Smooth muscle cell (in vitro differentiated cells): ENCODE measurements around the gene ANGPT4. TPM values are rescaled to one million over a fixed set of nuclear protein-coding genes. Genes with fewer than 3 reads are reported as not detected.

ENCODE experiments used
- DNase-seq: peaks from one replicate; lab custom pipeline; 2025; ENCODE audit not compliant: unreplicated experiment; lab: John Stamatoyannopoulos, UW
- H2AFZ ChIP-seq: fragments of 200-600 bp; sonication (generic); 2 replicates; pipeline ENCODE4 v1.6.0; 2016; ENCODE audit warnings: antibody characterized with exemption, low read depth, mild to moderate bottlenecking
- H3F3A ChIP-seq: fragments of 200-600 bp; sonication (generic); 2 replicates; pipeline ENCODE4 v1.6.0; 2017; ENCODE audit warnings: antibody characterized with exemption, low read depth
- H3K27ac ChIP-seq: fragments of 200-600 bp; sonication (generic); 2 replicates; pipeline ENCODE4 v1.5.1; 2016; ENCODE audit warnings: low read depth, mild to moderate bottlenecking
- H3K27me3 ChIP-seq: fragments of 200-600 bp; sonication (generic); 2 replicates; pipeline ENCODE4 v1.6.1; 2016; ENCODE audit warnings: low read depth, mild to moderate bottlenecking
- H3K36me3 ChIP-seq: fragments of 200-600 bp; sonication (generic); 2 replicates; pipeline ENCODE4 v1.5.1; 2016; ENCODE audit warnings: low read depth
- H3K4me1 ChIP-seq: fragments of 200-600 bp; sonication (generic); 2 replicates; pipeline ENCODE4 v1.5.1; 2016; ENCODE audit warnings: low read depth
- H3K4me2 ChIP-seq: fragments of 200-600 bp; sonication (generic); 2 replicates; pipeline ENCODE4 v1.6.0; 2016; ENCODE audit warnings: mild to moderate bottlenecking
- H3K4me3 ChIP-seq: fragments of 200-600 bp; sonication (generic); 2 replicates; pipeline ENCODE4 v1.5.1; 2016; ENCODE audit warnings: mild to moderate bottlenecking
- H3K79me2 ChIP-seq: fragments of 200-600 bp; sonication (generic); 2 replicates; pipeline ENCODE4 v1.6.0; 2016; ENCODE audit warnings: low read depth, mild to moderate bottlenecking
- H3K9ac ChIP-seq: fragments of 200-600 bp; sonication (generic); 2 replicates; pipeline ENCODE4 v1.6.0; 2016; ENCODE audit warnings: low read depth
- H3K9me3 ChIP-seq: fragments of 200-600 bp; sonication (generic); replicated peaks from 2 replicates; pipeline ENCODE4 v1.5.1; 2016; ENCODE audit warnings: low read depth
- H4K20me1 ChIP-seq: fragments of 200-600 bp; sonication (generic); 2 replicates; pipeline ENCODE4 v1.6.0; 2016; ENCODE audit warnings: low read depth
- CTCF ChIP-seq: fragments of 200-600 bp; sonication (generic); IDR thresholded peaks from 2 replicates; pipeline ENCODE4 v1.5.1; 2017; ENCODE audit warnings: borderline replicate concordance, mild to moderate bottlenecking, antibody characterized with exemption; ENCODE audit not compliant: insufficient read depth, poor library complexity, severe bottlenecking
- WGBS: methylation state at CpG from one replicate; pipeline ENCODE4 v1.1.7; 2016; ENCODE audit warnings: low lambda C conversion rate; 5-methylcytosine and 5-hydroxymethylcytosine counted together
- polyA plus RNA-seq: library from polyadenylated mRNA; unstranded; fragments of >200 nt; fragmentation: Nextera tagmentation; extraction: Ambion mirVana; gene quantifications from 2 replicates; pipeline ENCODE4 v1.2.1, GENCODE V29; 2016
- total RNA-seq: library from RNA; depleted of rRNA; stranded (reverse); fragments of >200 nt; gene quantifications from 2 replicates; pipeline ENCODE4 v1.2.3, GENCODE V29; 2014

The ANGPT4 gene
- total and polyA plus RNA-seq, 2 experiments from 2014 or later = 0.39 TPM; not detected in 1

- Histone ChIP-seq H3K4me3 (no peak overlapping the region), H3K27ac (no peak overlapping the region), H3K27me3 (no peaks in the 10 kb centered on the region), H4K20me1 (no peaks in the 10 kb centered on the region), H3K9ac (no peak overlapping the region), H3K4me1 (no peaks in the 10 kb centered on the region), H3F3A (no peaks in the 10 kb centered on the region), H2AFZ (no peak overlapping the region), H3K4me2 (no peak overlapping the region), H3K36me3 (no peaks in the 10 kb centered on the region), H3K79me2 (no peaks in the 10 kb centered on the region), H3K9me3 (peaks cover 9% of the 10 kb centered on the region)
- WGBS = 86% methylated on average over 6 of the region's 6 CpGs
- TF ChIP-seq CTCF = no peak
- DNase-seq = no peak
These were observed 10.5 kb upstream of the ANGPT4 start for GRCh38 chr20:926670-927069.

GRCh38 chr20:925516-925915 is 9.4 kb upstream of the ANGPT4 start:
- Histone ChIP-seq H3K4me1 (no peaks in the 10 kb centered on the region), H3K9ac (no peak overlapping the region), H2AFZ (no peak overlapping the region), H3K36me3 (no peaks in the 10 kb centered on the region), H3K9me3 (peaks cover under 1% of the 10 kb centered on the region), H3K27me3 (no peaks in the 10 kb centered on the region), H3K27ac (no peak overlapping the region), H4K20me1 (no peaks in the 10 kb centered on the region), H3F3A (no peaks in the 10 kb centered on the region), H3K4me3 (no peak overlapping the region), H3K4me2 (no peak overlapping the region), H3K79me2 (no peaks in the 10 kb centered on the region)
- WGBS = 95% methylated on average over 9 of the region's 9 CpGs
- no peak for DNase-seq
- TF ChIP-seq CTCF = no peak

- Histone ChIP-seq H3K36me3 (no peaks in the 10 kb centered on the region), H2AFZ (no peak overlapping the region), H4K20me1 (no peaks in the 10 kb centered on the region), H3K4me2 (no peak overlapping the region), H3K4me1 (no peaks in the 10 kb centered on the region), H3K9me3 (no peaks in the 10 kb centered on the region), H3K27me3 (no peaks in the 10 kb centered on the region), H3K9ac (no peak overlapping the region), H3F3A (no peaks in the 10 kb centered on the region), H3K27ac (no peak overlapping the region), H3K79me2 (no peaks in the 10 kb centered on the region), H3K4me3 (no peak overlapping the region)
- no peak for TF ChIP-seq CTCF
- no peak for DNase-seq
These were observed 8.5 kb upstream of the ANGPT4 start for GRCh38 chr20:924639-925038.

- no peaks in the 10 kb centered on the region for H3F3A ChIP-seq
- no peaks in the 10 kb centered on the region for H3K4me1 ChIP-seq
- H3K27ac ChIP-seq = no peak overlapping the region
- H3K36me3 ChIP-seq = no peaks in the 10 kb centered on the region
- no peaks in the 10 kb centered on the region for H3K27me3 ChIP-seq
- H2AFZ ChIP-seq = no peak overlapping the region
- TF ChIP-seq CTCF = no peak
- H4K20me1 ChIP-seq = no peaks in the 10 kb centered on the region
- WGBS = 95% methylated on average over 4 of the region's 4 CpGs
- DNase-seq = no peak
- H3K79me2 ChIP-seq = no peaks in the 10 kb centered on the region
- no peaks in the 10 kb centered on the region for H3K9me3 ChIP-seq
- no peak overlapping the region for H3K4me3 ChIP-seq
- H3K9ac ChIP-seq = no peak overlapping the region
- no peak overlapping the region for H3K4me2 ChIP-seq
These were observed 6.6 kb upstream of the ANGPT4 start for GRCh38 chr20:922781-923180.
